ENCODE measurements around the gene DELE1.

Gene DELE1

DNA sequence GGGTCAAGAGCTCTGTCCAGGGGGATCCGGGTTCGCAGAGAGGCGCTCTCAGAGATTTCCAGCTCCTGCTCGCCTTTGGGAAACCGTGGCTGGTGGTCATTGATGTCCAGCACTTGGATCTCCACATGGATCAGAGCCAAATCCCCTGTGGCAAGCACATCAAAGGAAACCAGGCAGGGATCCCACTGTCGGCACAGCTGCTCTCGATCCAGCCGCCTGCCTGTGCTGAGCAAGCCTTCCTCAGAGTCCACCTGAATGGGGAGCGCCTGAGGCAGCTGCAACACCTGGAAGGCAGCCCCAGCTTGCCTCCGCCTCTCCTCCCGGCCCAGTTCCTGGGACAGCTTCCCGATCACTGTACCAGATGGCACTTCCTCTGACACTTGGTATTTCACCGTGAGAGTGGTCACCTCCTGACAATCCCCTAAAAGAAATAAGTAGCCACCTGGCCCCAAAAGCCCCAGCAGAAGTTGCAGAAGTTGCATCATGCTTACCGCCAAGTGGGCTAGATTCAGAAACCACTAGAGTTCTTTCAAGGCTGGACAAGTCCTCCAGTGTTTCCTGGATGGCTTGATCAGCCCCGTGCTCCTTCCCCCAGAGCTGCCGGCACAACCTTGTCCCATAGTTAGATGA, 33.8 kb downstream of the DELE1 start:
- DNase-seq (ENCODE audit: low read depth, low spot score), result no peak

- DNase-seq (ENCODE audit: low read depth, low spot score), result no peak
Observed at GRCh38 chr5:141958113-141958512, 34.4 kb downstream of the DELE1 start, which contains the start of gene PCDH12. Gene PCDH12 (minus strand): TSS chr5:141958202. CDS start chr5:141957851, 351 bp downstream.

DNA sequence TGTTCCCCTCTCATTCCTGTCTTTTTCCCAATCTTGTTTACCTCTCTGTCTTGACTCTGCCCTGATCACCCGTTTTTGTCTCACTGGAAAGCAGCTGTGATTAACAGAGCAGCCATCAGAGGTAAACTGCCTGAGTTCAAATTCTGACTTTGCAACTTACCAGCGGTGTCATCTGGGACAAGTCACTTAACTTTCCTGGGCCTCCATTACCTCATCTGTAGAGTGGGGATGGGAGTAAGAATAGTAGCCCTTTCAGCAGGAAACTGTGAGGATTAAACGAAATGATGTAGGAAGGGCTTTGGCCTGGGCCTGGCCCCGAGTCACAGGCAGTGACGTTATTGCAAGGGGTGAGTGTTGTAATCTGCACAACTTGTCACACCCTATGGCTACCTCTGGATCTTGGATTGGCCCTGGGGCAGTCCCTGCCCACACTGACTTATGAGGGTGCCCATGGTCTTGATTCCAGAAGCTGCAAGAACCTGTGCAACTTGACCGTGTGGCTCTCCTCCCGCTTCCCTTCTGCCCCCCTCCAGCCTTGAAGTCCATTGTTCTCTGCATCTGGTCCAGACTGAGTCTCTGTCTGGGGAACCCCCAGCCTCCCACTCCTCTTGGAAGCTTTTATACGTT, 35.0 kb downstream of the DELE1 start:
- DNase-seq (ENCODE audit: low read depth, low spot score), result no peak

GRCh38 chr5:141960018-141960417, 36.3 kb downstream of the DELE1 start:
- no peak for DNase-seq (ENCODE audit: low read depth, low spot score)

- no peak for DNase-seq (ENCODE audit: low read depth, low spot score)
Observed at GRCh38 chr5:141960449-141961323, 37.0 kb downstream of the DELE1 start.

GRCh38 chr5:141961466-141961865, 37.8 kb downstream of the DELE1 start:
- DNase-seq (ENCODE audit: low read depth, low spot score), result no peak

DNA sequence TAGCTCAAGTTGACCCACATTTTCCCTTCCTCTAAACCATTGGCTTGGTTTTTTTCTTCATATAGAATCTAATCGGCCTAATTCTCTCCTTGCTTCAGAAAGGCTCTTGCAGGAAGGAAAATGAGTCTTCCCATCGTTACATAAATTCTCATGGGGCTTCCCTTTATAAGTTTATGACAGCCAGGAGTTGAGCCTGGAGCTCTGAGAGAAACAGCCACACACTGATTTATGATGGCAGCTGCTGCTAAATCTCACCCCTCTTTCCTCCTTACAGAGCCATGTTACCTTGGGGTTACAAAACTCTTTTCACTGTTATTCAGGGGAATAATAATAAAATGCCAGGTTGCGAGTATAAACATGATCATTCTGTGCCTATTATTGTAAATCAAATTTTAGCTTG, 40.0 kb downstream of the DELE1 start:
- DNase-seq (ENCODE audit: low read depth, low spot score), result no peak

DNA sequence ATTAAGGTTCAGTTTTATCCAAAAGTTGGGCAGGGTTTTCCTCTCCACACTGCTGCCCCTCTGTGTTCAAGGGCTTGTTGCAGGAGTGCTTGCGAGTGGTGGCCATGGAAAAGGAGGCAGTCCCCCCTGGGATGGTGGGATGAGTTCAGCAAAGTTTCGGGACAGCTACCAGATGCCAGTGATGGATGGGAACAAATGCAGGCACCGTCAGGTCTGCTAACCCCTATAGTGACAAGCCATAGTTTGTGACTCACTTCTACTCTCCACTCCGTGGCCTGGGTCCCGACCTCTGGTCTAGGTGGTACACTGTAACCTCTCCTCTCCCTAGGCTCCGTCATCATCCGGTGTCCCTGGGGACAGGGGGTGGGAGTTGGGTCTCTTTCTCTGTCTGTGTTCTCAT, 41.4 kb downstream of the DELE1 start:
- no peak for DNase-seq (ENCODE audit: low read depth, low spot score)

DNA sequence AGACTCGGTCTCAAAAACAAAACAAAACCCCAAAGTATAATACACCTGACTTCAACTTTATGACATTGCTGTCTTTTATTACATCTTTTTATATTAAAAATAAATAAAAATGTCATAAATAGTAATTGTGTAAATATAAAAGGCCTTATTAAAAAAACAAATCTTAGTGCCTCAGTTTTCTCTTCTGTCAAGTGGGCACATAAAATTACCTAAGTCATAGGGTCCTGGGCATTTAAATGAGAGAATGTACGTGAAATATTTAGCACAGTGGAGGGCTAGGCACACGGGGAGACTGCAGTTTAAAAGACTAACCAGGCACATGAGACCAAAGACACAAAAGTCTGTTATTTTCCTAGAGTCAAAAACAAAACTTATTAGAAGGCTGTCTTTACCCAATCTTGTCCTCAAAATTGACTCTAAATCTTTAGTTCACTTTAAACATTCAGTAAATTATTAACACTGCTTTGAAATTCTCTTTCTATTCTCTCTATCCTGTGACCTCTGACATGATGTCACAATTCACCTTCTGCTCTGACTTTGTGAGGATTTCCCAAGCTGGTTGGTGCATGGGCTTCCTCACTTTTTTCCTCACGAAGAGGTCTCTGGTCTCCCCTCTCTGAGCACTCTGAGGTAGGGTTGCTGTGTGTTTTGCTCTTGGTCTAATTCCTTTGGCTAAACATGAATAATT, 42.7 kb downstream of the DELE1 start:
- DNase-seq (ENCODE audit: low read depth, low spot score), result no peak

GRCh38 chr5:141966963-141967333, 43.3 kb downstream of the DELE1 start:
- DNase-seq (ENCODE audit: low read depth, low spot score), result no peak

DNA sequence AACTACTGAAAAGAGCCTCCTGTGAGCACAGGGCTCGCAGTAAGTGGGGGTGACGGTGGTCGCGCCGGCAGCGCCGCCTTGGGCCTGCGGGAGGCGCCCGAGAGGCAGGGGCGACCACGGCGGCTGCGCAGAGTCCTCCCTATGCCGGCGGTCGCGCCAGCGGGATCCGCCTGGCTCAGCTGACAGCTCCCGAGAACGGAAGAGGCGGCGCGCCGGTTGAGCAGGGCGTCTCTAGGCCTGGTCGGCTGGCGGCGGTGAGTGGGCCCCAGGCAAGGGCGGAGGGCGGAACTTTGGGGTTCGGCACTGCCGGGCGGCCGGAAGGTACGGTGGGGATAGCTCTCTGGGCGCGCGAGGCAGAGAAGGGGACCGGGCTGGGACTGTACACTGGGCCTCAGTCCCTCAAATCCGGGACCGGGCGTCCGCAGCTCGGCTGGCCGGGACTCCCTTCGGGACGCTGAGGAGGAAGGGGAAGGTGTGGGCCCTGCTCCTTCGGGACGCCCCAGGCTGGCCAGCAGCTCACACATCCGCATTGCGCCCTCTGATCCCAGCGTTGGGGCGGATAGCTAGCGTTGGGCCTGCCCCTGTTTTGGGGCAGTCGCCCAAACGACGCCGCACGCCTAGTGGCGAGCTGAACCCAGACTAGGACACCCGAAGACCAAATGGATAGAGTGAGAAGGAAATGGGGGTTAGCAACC, 45.4 kb downstream of the DELE1 start, which contains the start of gene RNF14:
TSS of gene RNF14 (plus strand) at position 192 of the 695 bp plus-strand sequence. CDS start 4,484 bp downstream, outside the sequence.
- peak; percentile 77 for DNase-seq (ENCODE audit: low read depth, low spot score)

DNA sequence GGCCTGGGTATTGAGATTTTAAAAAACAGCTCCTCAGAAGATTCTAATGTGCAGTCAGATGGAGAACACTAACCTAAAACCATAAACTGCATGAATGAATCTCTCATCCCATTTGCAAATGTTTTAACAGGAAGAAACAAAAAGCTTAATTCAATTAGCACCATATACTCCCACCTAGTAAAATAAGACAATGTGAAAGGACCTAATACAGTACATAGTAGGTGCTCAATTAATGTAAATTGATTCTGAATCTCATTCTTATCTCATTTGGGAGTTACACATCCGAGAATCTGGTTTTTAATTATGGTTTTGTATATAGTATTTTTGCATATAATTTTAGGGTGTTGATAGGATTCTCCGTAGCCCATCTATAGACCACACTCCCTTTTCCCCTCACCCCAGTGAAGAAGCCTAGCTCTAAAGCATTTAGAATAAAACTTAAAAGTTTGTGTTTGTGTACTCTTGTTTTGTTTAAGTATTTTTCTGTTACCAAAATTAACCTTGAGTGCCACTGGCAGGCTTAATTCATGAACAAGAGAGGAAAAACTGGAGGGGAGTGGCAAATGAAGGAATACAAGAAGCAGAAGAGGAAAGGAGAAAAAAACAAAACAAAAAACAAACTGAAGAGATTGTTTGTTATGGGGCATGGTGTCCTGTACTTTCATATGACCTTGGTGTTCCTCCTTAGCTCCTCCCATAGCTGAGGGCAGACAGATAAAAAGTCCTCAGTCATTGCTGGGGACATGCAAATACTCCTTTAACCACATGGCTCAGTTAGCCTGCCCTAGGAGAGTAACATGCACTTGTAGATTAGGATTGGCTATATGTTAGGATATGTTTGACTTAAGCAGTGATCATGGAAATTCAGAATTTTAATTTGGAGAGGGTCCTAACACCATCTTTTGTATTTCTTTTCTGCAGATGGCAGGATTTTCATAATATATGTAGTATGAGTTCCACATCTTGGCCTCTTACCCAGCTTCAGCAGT, 46.4 kb downstream of the DELE1 start:
- DNase-seq (ENCODE audit: low read depth, low spot score), result no peak

DNA sequence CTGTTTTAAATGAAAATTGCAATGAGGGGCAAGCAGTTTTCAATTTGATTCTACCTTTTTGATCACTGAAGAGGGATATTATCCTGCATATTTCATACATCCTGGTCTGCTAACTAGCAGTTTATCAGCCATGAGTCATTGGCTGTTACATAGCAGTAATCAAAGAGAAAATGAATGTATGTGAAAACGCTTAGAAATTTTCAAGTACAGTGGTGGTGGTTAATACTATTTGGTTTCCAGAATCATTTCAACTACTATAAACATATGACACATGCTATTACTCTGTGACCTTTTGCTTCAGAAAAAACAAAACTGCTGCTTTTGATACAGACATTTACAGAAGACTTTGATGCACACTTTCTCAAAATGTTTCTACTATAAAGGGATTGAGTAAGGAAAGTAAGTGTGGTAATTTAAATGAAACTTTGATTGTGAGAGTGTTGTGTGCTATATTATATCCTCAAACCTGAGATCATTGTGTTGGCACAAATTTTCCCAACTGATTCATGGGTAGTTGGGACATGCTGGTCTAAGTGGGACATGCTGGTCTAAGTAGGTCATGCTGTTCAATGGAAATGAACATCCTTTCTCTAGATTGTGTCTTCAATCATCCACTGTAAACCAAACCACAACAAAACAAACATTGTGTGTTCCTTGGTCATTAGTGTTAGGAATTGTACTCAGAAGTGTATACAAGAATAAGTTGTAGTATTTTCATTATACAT, 50.4 kb downstream of the DELE1 start:
- no peak for DNase-seq (ENCODE audit: low read depth, low spot score)

DNA sequence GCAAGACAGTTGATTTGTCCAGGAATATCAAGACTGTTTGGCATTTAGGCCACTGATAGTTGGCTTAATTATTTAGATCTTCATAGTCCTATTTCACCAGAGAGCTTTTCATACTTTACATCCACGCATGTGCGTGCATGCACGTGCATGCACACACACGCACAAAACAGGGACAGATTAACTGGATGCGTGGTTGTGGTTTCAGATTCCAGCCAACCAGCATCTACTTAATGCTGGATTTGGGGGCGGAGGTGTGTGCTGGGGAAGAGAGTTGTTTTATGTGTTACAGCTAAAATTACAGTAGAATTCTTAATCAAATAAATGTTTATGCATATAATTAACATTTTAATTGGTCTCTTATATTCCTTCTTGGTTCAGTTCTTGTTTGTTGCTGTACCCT, 52.5 kb downstream of the DELE1 start:
- DNase-seq (ENCODE audit: low read depth, low spot score), result no peak

GRCh38 chr5:141978389-141978788, 54.7 kb downstream of the DELE1 start:
- DNase-seq (ENCODE audit: low read depth, low spot score), result no peak

- DNase-seq (ENCODE audit: low read depth, low spot score), result no peak
Observed at GRCh38 chr5:141982626-141983025, 59.0 kb downstream of the DELE1 start.

DNA sequence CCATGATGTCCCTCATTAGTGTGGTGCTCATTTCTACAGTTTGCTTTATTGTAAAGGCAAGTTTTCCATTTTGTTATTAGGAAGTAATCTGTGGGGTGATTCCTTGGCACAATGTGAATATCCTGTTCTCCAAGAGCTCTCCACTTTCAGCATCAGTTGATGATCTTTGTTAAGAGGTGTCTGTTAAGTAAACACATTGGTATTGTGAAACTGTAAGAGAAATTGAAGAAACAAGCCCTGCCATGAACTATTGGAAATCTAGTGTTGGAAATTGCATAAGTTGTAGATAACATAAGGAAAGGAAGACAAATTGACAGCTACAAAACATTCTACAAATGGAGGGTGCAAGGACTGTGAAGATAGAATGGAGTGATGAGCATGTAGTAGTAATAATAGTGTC, 62.4 kb downstream of the DELE1 start:
- DNase-seq (ENCODE audit: low read depth, low spot score), result no peak

GRCh38 chr5:141989720-141990119, 66.0 kb downstream of the DELE1 start:
- DNase-seq (ENCODE audit: low read depth, low spot score), result no peak

Measured in brain pericyte (primary cell).